PFSK-1 (cell line): ENCODE results near the gene ANKRD6.

Experiments used
- POLR2AphosphoS5 ChIP-seq: IDR thresholded peaks from 2 replicates; pipeline ENCODE4 v1.6.1; 2012; ENCODE audit warnings: low read depth, mild to moderate bottlenecking, control low read depth, low read length, moderate library complexity
- SIN3A ChIP-seq: IDR thresholded peaks from 2 replicates; pipeline ENCODE4 v1.6.1; 2012; ENCODE audit warnings: mild to moderate bottlenecking, low read length, moderate library complexity, borderline replicate concordance; ENCODE audit not compliant: insufficient read depth
- TAF1 ChIP-seq: IDR thresholded peaks from 2 replicates; pipeline ENCODE4 v1.6.1; 2012; ENCODE audit warnings: low read length, control low read depth, borderline replicate concordance; ENCODE audit not compliant: insufficient read depth

- TF ChIP-seq POLR2AphosphoS5 (no peak), TAF1 (no peak), SIN3A (no peak)
Measured at GRCh38 chr6:89488438-89488837, 55.5 kb downstream of the ANKRD6 start.
